IPS-11a (cell line): Measurements from ENCODE around the gene LYPD6B.

Source experiments
- H3K4me3 ChIP-seq: one replicate; pipeline ENCODE4 v1.5.1; 2013; ENCODE audit warnings: low read depth, low read length, control low read depth

The LYPD6B gene

GRCh38 chr2:149155988-149156387 is 117.5 kb downstream of the LYPD6B start:
- no peak overlapping the region for H3K4me3 ChIP-seq

GRCh38 chr2:149156971-149157740 is 118.7 kb downstream of the LYPD6B start:
- no peak overlapping the region for H3K4me3 ChIP-seq

- no peak overlapping the region for H3K4me3 ChIP-seq
These were observed 120.5 kb downstream of the LYPD6B start for GRCh38 chr2:149158957-149159356.

- H3K4me3 ChIP-seq = no peak overlapping the region
These were observed 121.7 kb downstream of the LYPD6B start for GRCh38 chr2:149160195-149160594.

- H3K4me3 ChIP-seq = no peak overlapping the region
These were observed 122.3 kb downstream of the LYPD6B start for GRCh38 chr2:149160701-149161217.

- H3K4me3 ChIP-seq = no peak overlapping the region
These were observed 123.2 kb downstream of the LYPD6B start for GRCh38 chr2:149161481-149162225.

GRCh38 chr2:149164296-149164695 is 125.8 kb downstream of the LYPD6B start:
- H3K4me3 ChIP-seq = no peak overlapping the region

GRCh38 chr2:149164827-149165226 is 126.3 kb downstream of the LYPD6B start:
- no peak overlapping the region for H3K4me3 ChIP-seq

- no peak overlapping the region for H3K4me3 ChIP-seq
These were observed 128.7 kb downstream of the LYPD6B start for GRCh38 chr2:149167001-149167780.

- H3K4me3 ChIP-seq = no peak overlapping the region
These were observed 129.4 kb downstream of the LYPD6B start for GRCh38 chr2:149167941-149168340.

GRCh38 chr2:149169656-149170055 is 131.2 kb downstream of the LYPD6B start:
- H3K4me3 ChIP-seq = no peak overlapping the region

GRCh38 chr2:149170156-149170555 is 131.7 kb downstream of the LYPD6B start:
- H3K4me3 ChIP-seq = no peak overlapping the region

- no peak overlapping the region for H3K4me3 ChIP-seq
These were observed 132.4 kb downstream of the LYPD6B start for GRCh38 chr2:149170911-149171310.

- no peak overlapping the region for H3K4me3 ChIP-seq
These were observed 134.7 kb downstream of the LYPD6B start for GRCh38 chr2:149173220-149173619.

- H3K4me3 ChIP-seq = no peak overlapping the region
These were observed 137.5 kb downstream of the LYPD6B start for GRCh38 chr2:149175956-149176355.

- no peak overlapping the region for H3K4me3 ChIP-seq
These were observed 140.1 kb downstream of the LYPD6B start for GRCh38 chr2:149178612-149179011.

- no peak overlapping the region for H3K4me3 ChIP-seq
These were observed 141.9 kb downstream of the LYPD6B start for GRCh38 chr2:149180226-149180875.

- H3K4me3 ChIP-seq = no peak overlapping the region
These were observed 144.7 kb downstream of the LYPD6B start for GRCh38 chr2:149183187-149183586.

GRCh38 chr2:149184991-149185390 is 146.5 kb downstream of the LYPD6B start:
- no peak overlapping the region for H3K4me3 ChIP-seq

GRCh38 chr2:149185942-149186490 is 147.5 kb downstream of the LYPD6B start:
- H3K4me3 ChIP-seq = no peak overlapping the region
